Naive thymus-derived CD4-positive, alpha-beta T cell (primary cell): ENCODE results near the gene CPNE2. TPM values are rescaled to one million over a fixed set of nuclear protein-coding genes. Genes with fewer than 3 reads are reported as not detected.

Experiments
- ATAC-seq: fragments of 150-1000 bp; cut with Tn5 transposase; 2 replicates; pipeline ENCODE4 v1.10.0; 2021; ENCODE audit warnings: mild to moderate bottlenecking, moderate library complexity
- CTCF ChIA-PET: fragments of 350-600 bp; sonication (Branson Sonifier 250); formaldehyde crosslinking; loops from one replicate; lab custom pipeline; 2021; ENCODE audit warnings: antibody characterized with exemption; lab: Charles Lee
- POLR2A ChIA-PET: fragments of 350-600 bp; sonication (Branson Sonifier 250); formaldehyde crosslinking; loops from one replicate; lab custom pipeline; 2021; ENCODE audit warnings: antibody characterized with exemption, inconsistent platforms; lab: Charles Lee
- DNase-seq, 9 donors: peaks; one replicate each; pipeline versions ENCODE4 v3.0.0 to v3.0.0-alpha.2; 2020 to 2022; ENCODE audit warnings: mixed read lengths in 1 of 9
- H3K27ac ChIP-seq: one replicate; pipeline ENCODE4 v1.7.0; 2013; ENCODE audit warnings: mild to moderate bottlenecking, low read depth, low read length, moderate library complexity
- H3K27me3 ChIP-seq, 2 donors: one replicate each; pipeline ENCODE4 v1.7.0; 2013; ENCODE audit warnings: low read length in 2 of 2, mild to moderate bottlenecking in 2 of 2, moderate library complexity in 2 of 2; ENCODE audit not compliant: control insufficient read depth in 2 of 2, insufficient read depth in 2 of 2
- H3K36me3 ChIP-seq, 3 experiments: 1 replicate in 2 of 3; 2 replicates in 1 of 3; pipeline ENCODE4 v1.7.0; 2013; ENCODE audit warnings: low read length in 3 of 3, mild to moderate bottlenecking in 3 of 3, moderate library complexity in 1 of 3; ENCODE audit not compliant: insufficient read depth in 3 of 3, control insufficient read depth in 2 of 3
- H3K4me1 ChIP-seq, 2 donors: one replicate each; pipeline ENCODE4 v1.7.0; 2013; ENCODE audit warnings: low read length in 2 of 2, mild to moderate bottlenecking in 2 of 2, moderate library complexity in 1 of 2; ENCODE audit not compliant: control insufficient read depth in 2 of 2, insufficient read depth in 2 of 2
- H3K4me3 ChIP-seq: 2 replicates; pipeline ENCODE4 v1.7.0; 2013; ENCODE audit warnings: mild to moderate bottlenecking, low read length
- H3K9me3 ChIP-seq, 3 experiments: 1 replicate in 2 of 3; 2 replicates in 1 of 3; pipeline ENCODE4 v1.7.0; 2013; ENCODE audit warnings: low read length in 3 of 3; ENCODE audit not compliant: control insufficient read depth in 2 of 3
- H3K27ac Mint-ChIP-seq, 9 donors: one replicate each; pipeline ENCODE4 v1.8.0; 2020 to 2022; ENCODE audit warnings: mixed read lengths in 9 of 9, mild to moderate bottlenecking in 8 of 9, moderate library complexity in 5 of 9, inconsistent platforms in 2 of 9
- H3K27me3 Mint-ChIP-seq, 5 donors: one replicate each; pipeline ENCODE4 v1.8.0; 2021 to 2022; ENCODE audit warnings: mixed read lengths in 5 of 5, mild to moderate bottlenecking in 1 of 5
- H3K36me3 Mint-ChIP-seq, 5 donors: one replicate each; pipeline ENCODE4 v1.8.0; 2020 to 2022; ENCODE audit warnings: mixed read lengths in 5 of 5, mild to moderate bottlenecking in 3 of 5, inconsistent platforms in 1 of 5
- H3K4me1 Mint-ChIP-seq, 7 donors: one replicate each; pipeline ENCODE4 v1.8.0; 2020 to 2022; ENCODE audit warnings: mixed read lengths in 7 of 7, mild to moderate bottlenecking in 3 of 7, inconsistent platforms in 1 of 7
- H3K4me3 Mint-ChIP-seq, 10 donors: one replicate each; pipeline ENCODE4 v1.8.0; 2020 to 2022; ENCODE audit warnings: mild to moderate bottlenecking in 10 of 10, mixed read lengths in 10 of 10, moderate library complexity in 6 of 10, inconsistent platforms in 2 of 10
- H3K9me3 Mint-ChIP-seq, 11 donors: one replicate each; pipeline ENCODE4 v1.8.0; 2020 to 2022; ENCODE audit warnings: mixed read lengths in 11 of 11, mild to moderate bottlenecking in 4 of 11, inconsistent platforms in 1 of 11, moderate library complexity in 1 of 11
- intact Hi-C, 2 donors: fragments of 100-400 bp; cut with micrococcal nuclease; formaldehyde crosslinking; loops; one replicate each; pipeline ENCODE4 v1.15.1; 2023
- polyA plus RNA-seq, 2 donors: library from polyadenylated mRNA; unstranded; fragments of 300-500 nt; fragmentation: Illumina TruSeq; gene quantifications; one replicate each; pipeline ENCODE4 v1.2.3, GENCODE V29; 2021
- total RNA-seq, 6 experiments: library from RNA in 5 of 6; stranded (reverse) in 5 of 6; gene quantifications; 1 replicate in 5 of 6; 2 replicates in 1 of 6; pipeline ENCODE4 v1.2.3 and lab custom pipeline; 2021 to 2026

Gene CPNE2
- total and polyA plus RNA-seq, 7 experiments from 2014 or later = 1.1 to 12.6 (median 5.5) TPM

DNA sequence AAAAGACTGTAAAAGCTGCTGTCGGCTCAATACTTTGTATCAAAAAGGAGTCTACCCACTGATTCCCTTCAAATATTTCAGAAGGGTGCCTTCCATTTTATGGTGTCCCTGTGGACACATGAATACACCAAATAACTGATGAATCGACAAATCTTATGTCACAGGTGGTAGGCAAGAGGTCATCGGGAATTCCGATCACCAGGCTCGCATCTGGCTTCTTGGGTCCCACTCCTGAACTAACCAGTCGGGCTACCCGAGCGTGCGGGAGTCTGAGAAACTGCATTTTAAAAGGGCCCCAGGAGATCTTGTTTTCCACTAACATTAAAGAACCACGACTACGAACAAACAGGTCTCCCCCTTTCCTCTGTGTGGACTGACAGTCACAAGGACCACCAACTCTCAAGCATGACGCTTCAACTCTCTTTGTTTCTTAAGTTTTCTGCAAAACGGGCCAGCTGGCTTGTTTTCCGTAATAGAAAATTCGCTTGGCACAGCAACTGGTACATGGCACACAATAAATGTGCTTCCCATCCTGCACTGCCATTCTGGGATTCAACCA is 92.6 kb downstream of the CPNE2 start:
- H3K27me3 ChIP-seq = no peaks in the 10 kb centered on the region
- H3K27ac ChIP-seq = peak overlapping the region; percentile 90
- Mint-ChIP-seq H3K4me1 (peaks cover 42 to 73% (median 54%) of the 10 kb centered on the region in 7 donors), H3K36me3 (peaks cover 0 to 5% (median 0%) of the 10 kb centered on the region in 5 donors), H3K27me3 (peaks cover 0 to 3% (median 0%) of the 10 kb centered on the region in 5 donors), H3K9me3 (peaks cover 0 to 4% (median 0%) of the 10 kb centered on the region in 11 donors), H3K4me3 (peak overlapping the region; percentile 93 to 100 (median 98)), H3K27ac (peak overlapping the region; percentile 93 to 99 (median 95))
- H3K9me3 ChIP-seq = no peaks in the 10 kb centered on the region
- intact Hi-C loops = loop anchor here (5.0 to 10.0 kb wide), 6 partner anchors 352 to 1210 kb away; partner anchors contain the start of genes CCDC102A (in 1 of the 2), GINS3 (in 1 of the 2), MT2A (in 1 of the 2) and NUDT21 (in 1 of the 2)
- peak in 1 of 9 donors; percentile 3 for DNase-seq
- H3K4me3 ChIP-seq = peak overlapping the region; percentile 95
- no peak for ATAC-seq
- CTCF ChIA-PET = interaction anchor here (0.6 kb wide), 1 partner anchor 415 kb away, joined by 3 read pairs; no protein-coding TSS in a partner anchor
- POLR2A ChIA-PET = interaction anchor here (0.9 to 2.4 kb wide), 7 partner anchors 10 to 254 kb away, joined by 3 to 20 read pairs (median 4); partner anchors contain the start of genes ARL2BP and HERPUD1
- peaks cover 0 to 12% (median 0%) of the 10 kb centered on the region in 3 experiments for H3K36me3 ChIP-seq
- peaks cover 20% of the 10 kb centered on the region in 2 donors for H3K4me1 ChIP-seq

- H3K4me3 Mint-ChIP-seq = peak overlapping the region; percentile 93 to 100 (median 98)
- ATAC-seq = peak; percentile 16
- CTCF ChIA-PET = interaction anchor here (0.6 to 0.7 kb wide), 4 partner anchors 204 to 415 kb away, joined by 3 read pairs; no protein-coding TSS in a partner anchor
Measured at GRCh38 chr16:57185446-57185944, 93.1 kb downstream of the CPNE2 start.

GRCh38 chr16:57185945-57186871 is 93.8 kb downstream of the CPNE2 start, which contains the start of the genes PSME3IP1 and RSPRY1:
Gene PSME3IP1, minus strand, starts transcription at chr16:57186039. Its CDS starts 12,185 bp downstream, at chr16:57173854.
Gene RSPRY1, plus strand, starts transcription at chr16:57186329. Its CDS starts 18,330 bp downstream, at chr16:57204659.
- intact Hi-C loops = loop anchor here (1.0 to 10.0 kb wide), 19 partner anchors 57 to 1209 kb away; partner anchors contain the start of genes CIAPIN1 (in 2 of the 2), COQ9 (in 2 of the 2), HERPUD1 (in 2 of the 2) and ARL2BP (in 1 of the 2)
- Mint-ChIP-seq H3K4me1 (peaks cover 41 to 77% (median 59%) of the 10 kb centered on the region in 7 donors), H3K9me3 (peaks cover 0 to 4% (median 0%) of the 10 kb centered on the region in 11 donors), H3K27me3 (peaks cover 0 to 3% (median 0%) of the 10 kb centered on the region in 5 donors), H3K27ac (peak within 1 kb of the TSS; percentile 93 to 99 (median 95)), H3K4me3 (peak within 1 kb of the TSS; percentile 93 to 100 (median 98)), H3K36me3 (peaks cover 0 to 5% (median 0%) of the 10 kb centered on the region in 5 donors)
- peak within 1 kb of the TSS; percentile 95 for H3K4me3 ChIP-seq
- ATAC-seq (peak; percentile 92), DNase-seq (peak; percentile 86 to 100 (median 99))
- H3K36me3 ChIP-seq = peaks cover 0 to 12% (median 0%) of the 10 kb centered on the region in 3 experiments
- no peaks in the 10 kb centered on the region for H3K9me3 ChIP-seq
- H3K27me3 ChIP-seq = no peaks in the 10 kb centered on the region
- H3K27ac ChIP-seq = peak within 1 kb of the TSS; percentile 94
- H3K4me1 ChIP-seq = peaks cover 20 to 24% of the 10 kb centered on the region in 2 donors
- ChIA-PET CTCF (interaction anchor here (0.6 to 1.1 kb wide), 5 partner anchors 103 to 338 kb away, joined by 3 read pairs; no protein-coding TSS in a partner anchor), POLR2A (interaction anchor here (0.6 to 2.4 kb wide), 32 partner anchors 11 to 734 kb away, joined by 3 to 20 read pairs (median 3); partner anchors contain the start of genes ARL2BP, CIAPIN1, COQ9 and CPNE2)

More at GRCh38 chr16:57185446-57185944, 93.1 kb downstream of the CPNE2 start:
- Mint-ChIP-seq H3K27ac (peak overlapping the region; percentile 93 to 99 (median 95)), H3K9me3 (peaks cover 0 to 4% (median 0%) of the 10 kb centered on the region in 11 donors), H3K4me1 (peaks cover 42 to 77% (median 57%) of the 10 kb centered on the region in 7 donors), H3K36me3 (peaks cover 0 to 5% (median 0%) of the 10 kb centered on the region in 5 donors), H3K27me3 (peaks cover 0 to 3% (median 0%) of the 10 kb centered on the region in 5 donors)
- Histone ChIP-seq H3K4me3 (peak overlapping the region; percentile 95), H3K27me3 (no peaks in the 10 kb centered on the region), H3K9me3 (no peaks in the 10 kb centered on the region), H3K36me3 (peaks cover 0 to 12% (median 0%) of the 10 kb centered on the region in 3 experiments), H3K27ac (peak overlapping the region; percentile 90), H3K4me1 (peaks cover 20% of the 10 kb centered on the region in 2 donors)
- intact Hi-C loops = loop anchor here (5.0 to 10.0 kb wide), 6 partner anchors 352 to 1209 kb away; partner anchors contain the start of genes CCDC102A (in 1 of the 2), GINS3 (in 1 of the 2), MT2A (in 1 of the 2) and NUDT21 (in 1 of the 2)
- DNase-seq = peak in 2 of 9 donors; percentile 39 to 54
- POLR2A ChIA-PET = interaction anchor here (0.6 to 2.4 kb wide), 28 partner anchors 11 to 733 kb away, joined by 3 to 20 read pairs (median 4); partner anchors contain the start of genes ARL2BP, CPNE2, HERPUD1 and NLRC5

DNA sequence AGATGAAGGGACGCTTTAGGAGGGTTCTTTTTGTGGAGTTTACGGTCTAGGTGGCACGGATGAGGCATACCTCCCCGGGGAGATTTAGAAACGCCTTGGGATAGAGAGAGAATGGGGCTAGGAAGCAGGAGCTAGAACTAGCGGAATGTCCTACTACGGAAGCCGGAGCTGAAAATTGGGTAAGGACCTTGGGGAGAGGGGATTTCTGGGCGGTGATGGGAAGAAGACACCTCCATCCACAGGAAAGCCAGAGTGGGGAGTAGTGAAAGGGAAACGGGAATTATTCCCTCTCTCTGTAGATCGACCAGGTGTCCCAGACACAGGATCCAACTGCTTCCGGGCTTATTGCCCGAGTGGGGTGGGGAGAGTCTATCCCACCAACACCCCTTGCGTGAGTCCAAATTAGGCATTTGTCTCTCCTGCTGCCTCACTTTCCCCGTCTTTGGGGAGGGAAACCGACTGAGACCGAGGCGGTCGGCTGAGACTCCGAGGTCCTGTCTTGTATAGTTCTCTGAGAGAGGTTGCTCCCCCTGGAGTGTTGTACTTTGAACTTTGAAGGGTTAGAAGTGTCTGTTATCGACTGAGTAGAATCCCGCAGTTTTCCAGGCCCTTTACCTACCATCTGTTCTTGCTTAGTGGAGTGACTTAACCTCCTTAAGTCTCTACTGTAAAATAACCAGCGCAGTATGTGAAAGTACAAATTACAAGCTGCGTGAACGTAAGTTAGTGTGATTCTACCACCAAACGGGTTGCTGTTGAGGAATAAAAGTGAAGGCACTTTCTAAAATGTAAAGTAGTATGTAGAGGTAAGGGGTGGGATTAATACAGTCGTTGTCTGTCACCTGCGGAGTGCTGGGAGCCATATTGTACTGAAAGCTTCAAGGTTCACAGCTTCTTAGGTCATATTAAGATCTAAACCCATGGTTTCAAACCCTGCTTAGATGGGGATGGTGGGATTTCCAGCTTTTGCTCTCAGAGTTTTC is 94.8 kb downstream of the CPNE2 start:
- Histone ChIP-seq H3K4me1 (peaks cover 20 to 26% of the 10 kb centered on the region in 2 donors), H3K27me3 (no peaks in the 10 kb centered on the region), H3K27ac (peak overlapping the region; percentile 94), H3K4me3 (peak overlapping the region; percentile 95), H3K9me3 (no peaks in the 10 kb centered on the region), H3K36me3 (peaks cover 0 to 12% (median 0%) of the 10 kb centered on the region in 3 experiments)
- Mint-ChIP-seq H3K4me1 (peaks cover 42 to 79% (median 62%) of the 10 kb centered on the region in 7 donors), H3K27me3 (peaks cover 0 to 3% (median 0%) of the 10 kb centered on the region in 5 donors), H3K4me3 (peak overlapping the region; percentile 93 to 100 (median 98)), H3K9me3 (peaks cover 0 to 4% (median 0%) of the 10 kb centered on the region in 11 donors), H3K27ac (peak overlapping the region; percentile 93 to 99 (median 95)), H3K36me3 (peaks cover 0 to 4% (median 0%) of the 10 kb centered on the region in 5 donors)
- ChIA-PET POLR2A (interaction anchor here (0.7 to 1.5 kb wide), 4 partner anchors 104 to 415 kb away, joined by 3 to 6 read pairs (median 3); partner anchors contain the start of gene HERPUD1), CTCF (interaction anchor here (1.0 to 1.1 kb wide), 3 partner anchors 104 to 223 kb away, joined by 3 read pairs; no protein-coding TSS in a partner anchor)
- intact Hi-C loops = loop anchor here (1.0 to 10.0 kb wide), 19 partner anchors 57 to 1208 kb away; partner anchors contain the start of genes CIAPIN1 (in 2 of the 2), COQ9 (in 2 of the 2), HERPUD1 (in 2 of the 2) and ARL2BP (in 1 of the 2)
- ATAC-seq = no peak
- DNase-seq = peak in 8 of 9 donors; percentile 15 to 41 (median 25)
